K562 (cell line): ENCODE measurements around the gene TTC27. TPM values are rescaled to one million over a fixed set of nuclear protein-coding genes. Genes with fewer than 3 reads are reported as not detected.

ENCODE experiments used
- ATF1 ChIP-seq, 2 experiments: fragments of 450-650 bp in 1 of 2; IDR thresholded peaks; 2 replicates each; pipeline ENCODE4 v1.6.1; 2016; ENCODE audit warnings: missing compliant biosample characterization in 1 of 2, missing genetic modification characterization in 1 of 2
- BCOR ChIP-seq: fragments of 450-650 bp; IDR thresholded peaks from 2 replicates; pipeline ENCODE4 v1.6.1; 2016
- CC2D1A ChIP-seq: fragments of 450-650 bp; IDR thresholded peaks from 2 replicates; pipeline ENCODE4 v1.6.1; 2017; ENCODE audit warnings: mild to moderate bottlenecking
- ETV6 ChIP-seq, 3 experiments: fragments of 150-350 bp in 1 of 3; sonication (generic) in 1 of 3; formaldehyde crosslinking in 1 of 3; IDR thresholded peaks; 2 replicates each; pipeline versions ENCODE4 v1.6.1 to v1.8.0; 2014 to 2022; ENCODE audit warnings: borderline replicate concordance in 2 of 3, low read depth in 2 of 3, antibody characterized with exemption in 1 of 3, low read length in 1 of 3, mild to moderate bottlenecking in 1 of 3, missing genetic modification reagents in 1 of 3
- FOXK1 ChIP-seq: sonication (generic); formaldehyde crosslinking; IDR thresholded peaks from 2 replicates; pipeline ENCODE4 v1.8.0; 2022; ENCODE audit warnings: missing genetic modification reagents, mild to moderate bottlenecking, borderline replicate concordance
- GABPB2 ChIP-seq: fragments of 250-450 bp; sonication (Bioruptor Pico); conservative IDR thresholded peaks from 2 replicates; pipeline ENCODE4 v1.5.1; 2021; ENCODE audit warnings: mild to moderate bottlenecking
- MCM5 ChIP-seq: fragments of 450-650 bp; IDR thresholded peaks from 2 replicates; pipeline ENCODE4 v1.6.1; 2016; ENCODE audit warnings: low read depth
- MTA1 ChIP-seq: fragments of 450-650 bp; IDR thresholded peaks from 2 replicates; pipeline ENCODE4 v1.6.1; 2017; ENCODE audit warnings: borderline replicate concordance
- RCOR1 ChIP-seq, 2 experiments: IDR thresholded peaks; 2 replicates each; pipeline ENCODE4 v1.6.1; 2012; ENCODE audit warnings: low read depth in 2 of 2, low read length in 2 of 2, borderline replicate concordance in 1 of 2, improper control_type of control experiment in 1 of 2
- SMAD4 ChIP-seq: fragments of 250-450 bp; sonication (Bioruptor Pico); conservative IDR thresholded peaks from 2 replicates; pipeline ENCODE4 v1.8.0; 2021; ENCODE audit warnings: inconsistent platforms, mild to moderate bottlenecking, moderate library complexity
- SMARCC2 ChIP-seq: fragments of 450-650 bp; IDR thresholded peaks from 2 replicates; pipeline ENCODE4 v1.6.1; 2017; ENCODE audit warnings: antibody characterized with exemption, moderate library complexity, mild to moderate bottlenecking, low read depth
- SOX6 ChIP-seq: fragments of 450-650 bp; IDR thresholded peaks from 2 replicates; pipeline ENCODE4 v1.6.1; 2014; ENCODE audit warnings: mild to moderate bottlenecking
- TAL1 ChIP-seq: fragments of 450-650 bp; IDR thresholded peaks from 2 replicates; pipeline ENCODE4 v1.6.1; 2016; ENCODE audit warnings: mild to moderate bottlenecking
- TBL1XR1 ChIP-seq, 2 experiments: IDR thresholded peaks; 2 replicates each; pipeline ENCODE4 v1.6.1; 2012; ENCODE audit warnings: improper control_type of control experiment in 2 of 2, low read length in 2 of 2, mild to moderate bottlenecking in 1 of 2
- TRIM24 ChIP-seq, 2 experiments: fragments of 450-650 bp; IDR thresholded peaks; 2 replicates each; pipeline ENCODE4 v1.6.1; 2016
- ZNF583 ChIP-seq: fragments of 250-450 bp; sonication (Bioruptor Pico); IDR thresholded peaks from 2 replicates; pipeline ENCODE4 v1.4.0; 2020
- ZNF830 ChIP-seq: fragments of 250-450 bp; sonication (Bioruptor Pico); IDR thresholded peaks from 2 replicates; pipeline ENCODE4 v1.5.0; 2021; ENCODE audit warnings: mild to moderate bottlenecking
- polyA plus RNA-seq, 8 experiments: library from polyadenylated mRNA; depleted of rRNA in 4 of 8; stranded (reverse) in 5 of 8; unstranded in 3 of 8; fragments of >200 nt; fragmentation: Nextera tagmentation in 2 of 8; fragmentation: Illumina TruSeq in 1 of 8; extraction: Ambion mirVana in 2 of 8; extraction: Trizol in 1 of 8; gene quantifications; 2 replicates each; pipeline versions ENCODE4 v1.2.1 to v1.2.3, GENCODE V29; 2011 to 2014; ENCODE audit warnings: inconsistent platforms in 1 of 8, missing spikeins in 1 of 8
- total RNA-seq, 7 experiments: library from RNA; depleted of rRNA in 6 of 7; stranded (reverse); fragments of >200 nt in 6 of 7; fragmentation: Illumina TruSeq in 2 of 7; extraction: Trizol in 2 of 7; gene quantifications; 2 replicates each; pipeline versions ENCODE4 v1.2.1 to v1.2.3, GENCODE V29; 2011 to 2021; ENCODE audit warnings: low replicate concordance in 1 of 7
- TF ChIP-seq, protein P1 (sequence below), 2 experiments: fragments of 450-650 bp; formaldehyde crosslinking in 1 of 2; IDR thresholded peaks; 2 replicates each; pipeline versions ENCODE4 v1.4.0 to v1.6.1; 2014 to 2020; ENCODE audit warnings: mild to moderate bottlenecking in 2 of 2, borderline replicate concordance in 1 of 2, low read depth in 1 of 2
- TF ChIP-seq, protein P2 (sequence below): sonication (generic); IDR thresholded peaks from 2 replicates; pipeline ENCODE4 v1.6.1; 2016
- TF ChIP-seq, protein P3 (sequence below): fragments of 450-650 bp; IDR thresholded peaks from 2 replicates; pipeline ENCODE4 v1.6.1; 2016; ENCODE audit warnings: low read depth, mild to moderate bottlenecking, moderate library complexity

Gene TTC27
- total and polyA plus RNA-seq, 9 of the 15 experiments (the other 6 are each of a cell fraction or from before 2014, with no cell fraction given), result 44.3 to 93.4 (median 57.3) TPM

DNA sequence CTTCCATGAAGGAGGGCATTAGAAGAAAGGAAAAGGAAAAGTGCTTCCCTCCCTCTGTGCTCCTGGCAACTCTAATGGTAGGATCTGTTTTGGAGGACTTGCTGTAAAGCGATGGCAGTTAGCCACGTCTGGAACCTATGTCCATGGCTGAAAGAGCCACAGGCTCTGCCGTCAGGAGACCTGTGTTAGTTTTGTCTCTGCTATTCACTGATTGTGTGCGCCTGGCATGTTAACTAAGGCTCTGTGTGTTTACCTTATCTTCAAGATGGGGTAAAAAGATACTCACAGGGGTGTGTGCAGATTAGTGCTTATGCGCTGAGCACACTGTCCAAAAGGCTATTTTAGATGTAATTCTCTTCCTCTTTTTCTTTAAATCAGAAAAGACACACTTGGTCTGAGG lies 209.1 kb downstream of the TTC27 start (continued):
- TF ChIP-seq ATF1 (CRISPR knock-in tag; IDR thresholded peaks at IDR 0.05), result no peak
- TF ChIP-seq ATF1 (tag; IDR thresholded peaks at IDR 0.05), result no peak
- TF ChIP-seq RCOR1 (IDR thresholded peaks at IDR 0.05; ENCODE audit: borderline replicate concordance in 1 of 2, low read depth in 2 of 2, low read length in 2 of 2), result peak in 1 of 2 experiments; percentile 84; a peak in 1 of 4 replicates
- 0 out of 2 replicates have a peak, but pooled peaks have one; percentile 10 for TF ChIP-seq CC2D1A
- 0 out of 2 replicates have a peak, but pooled peaks have one; percentile 8 for TF ChIP-seq BCOR
- TF ChIP-seq MCM5, result no peak
- peak; percentile 20 to 42; a peak in 2 of 4 replicates for TF ChIP-seq TRIM24 (IDR thresholded peaks at IDR 0.05)
- peak; percentile 81; the same call in 1 of the 2 replicates for TF ChIP-seq SOX6
- no peak for TF ChIP-seq FOXK1 (CRISPR knock-in tag)
- no peak for TF ChIP-seq GABPB2 (CRISPR knock-in tag)
- peak; percentile 74 for TF ChIP-seq TAL1
- TF ChIP-seq SMAD4, result peak; percentile 63; the same call in 1 of the 2 replicates
- peak; percentile 41; the same call in 1 of the 2 replicates for TF ChIP-seq ZNF583 (CRISPR knock-in tag)
- peak; percentile 63; the same call in 1 of the 2 replicates for TF ChIP-seq SMARCC2
- no peak for TF ChIP-seq ETV6 (IDR thresholded peaks at IDR 0.05; ENCODE audit: borderline replicate concordance in 1 of 2, low read depth in 2 of 2, low read length in 1 of 2)
- no peak for TF ChIP-seq ETV6 (CRISPR knock-in tag; IDR thresholded peaks at IDR 0.05; ENCODE audit: borderline replicate concordance)
- TF ChIP-seq TBL1XR1 (IDR thresholded peaks at IDR 0.05; ENCODE audit: low read length in 2 of 2), result 0 out of 4 replicates have a peak, but pooled peaks of 1 of the 2 experiments have one; percentile 32
- no peak for TF ChIP-seq ZNF830 (CRISPR knock-in tag)
- TF ChIP-seq MTA1, result peak; percentile 71; the same call in 1 of the 2 replicates
- TF ChIP-seq, protein P1, sequence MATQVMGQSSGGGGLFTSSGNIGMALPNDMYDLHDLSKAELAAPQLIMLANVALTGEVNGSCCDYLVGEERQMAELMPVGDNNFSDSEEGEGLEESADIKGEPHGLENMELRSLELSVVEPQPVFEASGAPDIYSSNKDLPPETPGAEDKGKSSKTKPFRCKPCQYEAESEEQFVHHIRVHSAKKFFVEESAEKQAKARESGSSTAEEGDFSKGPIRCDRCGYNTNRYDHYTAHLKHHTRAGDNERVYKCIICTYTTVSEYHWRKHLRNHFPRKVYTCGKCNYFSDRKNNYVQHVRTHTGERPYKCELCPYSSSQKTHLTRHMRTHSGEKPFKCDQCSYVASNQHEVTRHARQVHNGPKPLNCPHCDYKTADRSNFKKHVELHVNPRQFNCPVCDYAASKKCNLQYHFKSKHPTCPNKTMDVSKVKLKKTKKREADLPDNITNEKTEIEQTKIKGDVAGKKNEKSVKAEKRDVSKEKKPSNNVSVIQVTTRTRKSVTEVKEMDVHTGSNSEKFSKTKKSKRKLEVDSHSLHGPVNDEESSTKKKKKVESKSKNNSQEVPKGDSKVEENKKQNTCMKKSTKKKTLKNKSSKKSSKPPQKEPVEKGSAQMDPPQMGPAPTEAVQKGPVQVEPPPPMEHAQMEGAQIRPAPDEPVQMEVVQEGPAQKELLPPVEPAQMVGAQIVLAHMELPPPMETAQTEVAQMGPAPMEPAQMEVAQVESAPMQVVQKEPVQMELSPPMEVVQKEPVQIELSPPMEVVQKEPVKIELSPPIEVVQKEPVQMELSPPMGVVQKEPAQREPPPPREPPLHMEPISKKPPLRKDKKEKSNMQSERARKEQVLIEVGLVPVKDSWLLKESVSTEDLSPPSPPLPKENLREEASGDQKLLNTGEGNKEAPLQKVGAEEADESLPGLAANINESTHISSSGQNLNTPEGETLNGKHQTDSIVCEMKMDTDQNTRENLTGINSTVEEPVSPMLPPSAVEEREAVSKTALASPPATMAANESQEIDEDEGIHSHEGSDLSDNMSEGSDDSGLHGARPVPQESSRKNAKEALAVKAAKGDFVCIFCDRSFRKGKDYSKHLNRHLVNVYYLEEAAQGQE (IDR thresholded peaks at IDR 0.05; ENCODE audit: borderline replicate concordance), result peak; percentile 19; the same call in 1 of the 2 replicates
- TF ChIP-seq, protein P1 (CRISPR knock-in tag; IDR thresholded peaks at IDR 0.05; ENCODE audit: low read depth), result no peak
- TF ChIP-seq, protein P2, sequence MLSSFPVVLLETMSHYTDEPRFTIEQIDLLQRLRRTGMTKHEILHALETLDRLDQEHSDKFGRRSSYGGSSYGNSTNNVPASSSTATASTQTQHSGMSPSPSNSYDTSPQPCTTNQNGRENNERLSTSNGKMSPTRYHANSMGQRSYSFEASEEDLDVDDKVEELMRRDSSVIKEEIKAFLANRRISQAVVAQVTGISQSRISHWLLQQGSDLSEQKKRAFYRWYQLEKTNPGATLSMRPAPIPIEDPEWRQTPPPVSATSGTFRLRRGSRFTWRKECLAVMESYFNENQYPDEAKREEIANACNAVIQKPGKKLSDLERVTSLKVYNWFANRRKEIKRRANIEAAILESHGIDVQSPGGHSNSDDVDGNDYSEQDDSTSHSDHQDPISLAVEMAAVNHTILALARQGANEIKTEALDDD, result peak; percentile 62; the same call in 1 of the 2 replicates
- TF ChIP-seq, protein P3, sequence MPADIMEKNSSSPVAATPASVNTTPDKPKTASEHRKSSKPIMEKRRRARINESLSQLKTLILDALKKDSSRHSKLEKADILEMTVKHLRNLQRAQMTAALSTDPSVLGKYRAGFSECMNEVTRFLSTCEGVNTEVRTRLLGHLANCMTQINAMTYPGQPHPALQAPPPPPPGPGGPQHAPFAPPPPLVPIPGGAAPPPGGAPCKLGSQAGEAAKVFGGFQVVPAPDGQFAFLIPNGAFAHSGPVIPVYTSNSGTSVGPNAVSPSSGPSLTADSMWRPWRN, result peak; percentile 81
